ENCODE measurements around the gene RUSC2. TPM values are rescaled to one million over a fixed set of nuclear protein-coding genes. Genes with fewer than 3 reads are reported as not detected.

RUSC2 gene
- total RNA-seq, 1 experiment from 2014 or later = 19.4 TPM

DNA sequence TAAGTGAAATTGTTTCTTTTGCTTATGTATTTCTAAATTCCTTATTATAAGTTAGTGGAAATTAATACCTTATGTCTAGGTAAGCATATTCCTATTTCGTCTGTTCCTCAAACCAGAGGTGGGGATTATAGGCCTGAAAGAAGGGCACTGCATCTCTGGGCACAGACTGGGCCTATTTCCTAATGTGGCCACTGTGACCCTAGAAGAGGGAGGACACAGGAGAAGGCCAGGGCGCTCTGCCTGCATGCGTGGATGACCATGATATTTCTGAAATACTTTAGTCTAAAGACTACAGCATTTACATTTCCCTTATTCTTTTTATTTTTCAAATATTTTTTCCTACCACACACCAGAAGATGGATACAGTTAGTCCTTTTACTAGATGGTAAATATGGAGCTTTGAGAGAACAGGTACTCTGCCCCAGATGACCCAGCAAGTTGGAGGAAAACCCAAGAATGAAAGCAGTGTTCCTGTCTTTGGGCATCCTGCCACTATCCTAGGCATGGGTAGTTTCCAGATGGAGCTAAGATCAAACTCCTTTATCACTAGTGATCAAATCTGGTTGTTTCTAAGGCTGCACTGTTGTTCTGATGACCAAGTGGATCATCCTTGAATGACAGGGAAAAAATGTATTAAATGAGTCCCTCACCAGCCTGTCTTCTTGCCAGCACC, 27.8 kb downstream of the RUSC2 start:
- Histone ChIP-seq H3K9me3 (ENCODE audit: low read depth, low read length, poor library complexity, severe bottlenecking) (no peaks in the 10 kb centered on the region), H3K27me3 (replicated peaks; ENCODE audit: insufficient read depth, low read depth, low read length, poor library complexity) (no peaks in the 10 kb centered on the region), H3K36me3 (ENCODE audit: insufficient read depth, low read length, poor library complexity, severe bottlenecking) (no peaks in the 10 kb centered on the region), H3K27ac (ENCODE audit: low read depth, low read length, poor library complexity, severe bottlenecking) (no peak overlapping the region), H3K4me3 (ENCODE audit: low read depth, low read length, poor library complexity, severe bottlenecking) (no peak overlapping the region), H3K4me1 (ENCODE audit: insufficient read depth, low read length, poor library complexity, severe bottlenecking) (peaks cover 14% of the 10 kb centered on the region)
- no TSS peak for BruUV-seq (replicated peaks)
- ChIA-PET POLR2A (ENCODE audit: low non-redundant PET) (no interaction called here), CTCF (no interaction called here)
- no peak for DNase-seq (ENCODE audit: low spot score)
- intact Hi-C loops (cut with micrococcal nuclease; ENCODE audit: unreplicated experiment) = no loop called here
- TF ChIP-seq EZH2 (IDR thresholded peaks at IDR 0.05; ENCODE audit: borderline replicate concordance, low read depth, low read length, poor library complexity, severe bottlenecking) = no peak
- TF ChIP-seq, protein P1, sequence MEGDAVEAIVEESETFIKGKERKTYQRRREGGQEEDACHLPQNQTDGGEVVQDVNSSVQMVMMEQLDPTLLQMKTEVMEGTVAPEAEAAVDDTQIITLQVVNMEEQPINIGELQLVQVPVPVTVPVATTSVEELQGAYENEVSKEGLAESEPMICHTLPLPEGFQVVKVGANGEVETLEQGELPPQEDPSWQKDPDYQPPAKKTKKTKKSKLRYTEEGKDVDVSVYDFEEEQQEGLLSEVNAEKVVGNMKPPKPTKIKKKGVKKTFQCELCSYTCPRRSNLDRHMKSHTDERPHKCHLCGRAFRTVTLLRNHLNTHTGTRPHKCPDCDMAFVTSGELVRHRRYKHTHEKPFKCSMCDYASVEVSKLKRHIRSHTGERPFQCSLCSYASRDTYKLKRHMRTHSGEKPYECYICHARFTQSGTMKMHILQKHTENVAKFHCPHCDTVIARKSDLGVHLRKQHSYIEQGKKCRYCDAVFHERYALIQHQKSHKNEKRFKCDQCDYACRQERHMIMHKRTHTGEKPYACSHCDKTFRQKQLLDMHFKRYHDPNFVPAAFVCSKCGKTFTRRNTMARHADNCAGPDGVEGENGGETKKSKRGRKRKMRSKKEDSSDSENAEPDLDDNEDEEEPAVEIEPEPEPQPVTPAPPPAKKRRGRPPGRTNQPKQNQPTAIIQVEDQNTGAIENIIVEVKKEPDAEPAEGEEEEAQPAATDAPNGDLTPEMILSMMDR (conservative IDR thresholded peaks at IDR 0.05; ENCODE audit: low read depth, low read length) = no peak

DNA sequence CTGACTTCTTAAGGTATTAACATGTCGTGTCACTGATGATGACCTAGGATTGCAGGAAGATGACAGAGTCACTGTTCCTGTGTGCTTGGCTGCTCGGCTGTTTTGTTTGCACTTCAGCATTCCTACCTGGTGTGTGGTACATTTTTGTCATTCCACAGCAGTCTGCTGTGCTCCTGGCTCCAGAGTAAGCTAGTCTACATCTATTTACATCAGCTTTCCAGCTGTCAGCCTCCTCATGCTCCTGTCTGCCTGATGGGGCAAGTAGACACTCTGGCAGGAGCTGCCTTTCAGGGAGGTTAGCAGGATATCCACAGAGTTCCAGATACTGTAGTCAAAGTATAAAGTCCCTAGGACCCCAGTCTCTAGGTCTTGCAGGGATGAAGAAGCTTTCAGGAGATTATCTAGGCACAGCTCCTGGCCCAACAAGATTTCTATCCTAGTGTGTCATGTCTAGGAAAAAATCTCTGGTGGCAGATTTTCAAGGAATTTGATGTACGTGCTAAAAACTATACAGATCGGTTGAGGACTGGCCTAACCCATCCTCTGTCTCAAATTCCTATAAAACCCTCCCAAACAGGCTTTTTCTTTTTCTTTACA, 28.4 kb downstream of the RUSC2 start:
- Histone ChIP-seq H3K36me3 (ENCODE audit: insufficient read depth, low read length, poor library complexity, severe bottlenecking) (no peaks in the 10 kb centered on the region), H3K4me1 (ENCODE audit: insufficient read depth, low read length, poor library complexity, severe bottlenecking) (peaks cover 14% of the 10 kb centered on the region), H3K27me3 (replicated peaks; ENCODE audit: insufficient read depth, low read depth, low read length, poor library complexity) (no peaks in the 10 kb centered on the region), H3K9me3 (ENCODE audit: low read depth, low read length, poor library complexity, severe bottlenecking) (no peaks in the 10 kb centered on the region), H3K4me3 (ENCODE audit: low read depth, low read length, poor library complexity, severe bottlenecking) (no peak overlapping the region), H3K27ac (ENCODE audit: low read depth, low read length, poor library complexity, severe bottlenecking) (no peak overlapping the region)
- TF ChIP-seq EZH2 (IDR thresholded peaks at IDR 0.05; ENCODE audit: borderline replicate concordance, low read depth, low read length, poor library complexity, severe bottlenecking) = no peak
- TF ChIP-seq, protein P1 (conservative IDR thresholded peaks at IDR 0.05; ENCODE audit: low read depth, low read length) = no peak
- intact Hi-C loops (cut with micrococcal nuclease; ENCODE audit: unreplicated experiment) = no loop called here
- BruUV-seq (replicated peaks) = no TSS peak
- no peak for DNase-seq (ENCODE audit: low spot score)
- ChIA-PET CTCF (no interaction called here), POLR2A (ENCODE audit: low non-redundant PET) (no interaction called here)

DNA sequence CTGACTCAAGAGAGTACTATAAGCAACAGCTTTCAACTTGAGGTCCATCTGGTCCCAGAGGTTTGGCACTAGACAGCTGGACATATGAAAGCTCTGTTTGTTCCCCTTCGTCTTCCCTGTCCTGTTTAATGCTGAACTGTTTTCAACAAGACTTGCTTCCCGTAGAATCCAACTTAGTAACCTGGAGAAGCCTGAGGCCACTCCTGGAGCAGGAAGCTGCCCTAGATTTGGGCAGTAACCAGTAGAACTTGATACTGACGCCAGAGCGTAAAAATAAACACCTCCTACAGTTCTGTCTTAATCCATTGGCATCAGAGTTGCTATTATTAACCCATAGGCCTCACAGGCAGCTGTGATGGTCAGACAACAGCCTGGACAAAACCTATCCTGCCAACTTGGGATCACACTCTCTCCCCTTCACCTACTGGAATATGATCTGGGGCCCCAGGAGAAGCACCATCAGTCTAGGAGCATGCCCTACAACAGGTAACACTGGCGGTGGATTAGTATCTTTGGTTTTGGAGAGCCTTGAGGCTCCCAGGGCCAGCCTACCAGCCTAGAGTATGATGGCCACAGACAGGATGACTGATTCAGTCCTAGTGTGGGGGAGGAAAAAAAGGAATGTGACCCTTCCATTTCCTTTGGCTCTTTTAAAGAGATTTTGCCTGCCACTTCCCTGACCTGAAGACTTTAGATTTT, 29.2 kb downstream of the RUSC2 start:
- no peak for DNase-seq (ENCODE audit: low spot score)
- BruUV-seq (replicated peaks) = no TSS peak
- H3K9me3 ChIP-seq (ENCODE audit: low read depth, low read length, poor library complexity, severe bottlenecking) = no peaks in the 10 kb centered on the region
- H3K27me3 ChIP-seq (replicated peaks; ENCODE audit: insufficient read depth, low read depth, low read length, poor library complexity) = no peaks in the 10 kb centered on the region
- POLR2A ChIA-PET (ENCODE audit: low non-redundant PET) = no interaction called here
- intact Hi-C loops (cut with micrococcal nuclease; ENCODE audit: unreplicated experiment) = no loop called here
- TF ChIP-seq, protein P1 (conservative IDR thresholded peaks at IDR 0.05; ENCODE audit: low read depth, low read length) = no peak
- H3K36me3 ChIP-seq (ENCODE audit: insufficient read depth, low read length, poor library complexity, severe bottlenecking) = no peaks in the 10 kb centered on the region
- H3K4me3 ChIP-seq (ENCODE audit: low read depth, low read length, poor library complexity, severe bottlenecking) = no peak overlapping the region
- no peak overlapping the region for H3K27ac ChIP-seq (ENCODE audit: low read depth, low read length, poor library complexity, severe bottlenecking)
- peaks cover 14% of the 10 kb centered on the region for H3K4me1 ChIP-seq (ENCODE audit: insufficient read depth, low read length, poor library complexity, severe bottlenecking)
- CTCF ChIA-PET = no interaction called here
